ENCODE measurements around the gene UVRAG. TPM values are rescaled to one million over a fixed set of nuclear protein-coding genes. Genes with fewer than 3 reads are reported as not detected.

Gene UVRAG
- total RNA-seq, 1 donor = 28.2 TPM

- TF ChIP-seq CTCF (IDR thresholded peaks at IDR 0.05; ENCODE audit: extremely low read depth, low read depth, low read length) = no peak
- Histone ChIP-seq H3K9me3 (ENCODE audit: low read depth, low read length) (no peaks in the 10 kb centered on the region), H3K27ac (ENCODE audit: low read depth, low read length) (no peak overlapping the region), H3K79me2 (ENCODE audit: insufficient read depth, low read length) (peaks cover 13% of the 10 kb centered on the region), H4K20me1 (ENCODE audit: insufficient read depth, low read length) (no peaks in the 10 kb centered on the region), H2AFZ (ENCODE audit: low read length) (no peak overlapping the region), H3K4me1 (ENCODE audit: insufficient read depth, low read length) (peaks cover 15% of the 10 kb centered on the region), H3K36me3 (ENCODE audit: insufficient read depth, low read length) (no peaks in the 10 kb centered on the region), H3K27me3 (ENCODE audit: insufficient read depth, low read length) (no peaks in the 10 kb centered on the region), H3K4me3 (ENCODE audit: insufficient read depth, low read length) (no peak overlapping the region), H3K4me2 (ENCODE audit: insufficient read depth, low read length) (peak overlapping the region; percentile 50)
- no peak for DNase-seq (ENCODE audit: insufficient read length, low spot score, missing footprints)
These were observed 43.6 kb downstream of the UVRAG start for GRCh38 chr11:75858613-75859012.

- H2AFZ ChIP-seq (ENCODE audit: low read length) = no peak overlapping the region
These were observed 44.6 kb downstream of the UVRAG start for GRCh38 chr11:75859614-75860013.

GRCh38 chr11:75862437-75862836 lies 47.4 kb downstream of the UVRAG start:
- no peak for DNase-seq (ENCODE audit: insufficient read length, low spot score, missing footprints)
- Histone ChIP-seq H3K4me3 (ENCODE audit: insufficient read depth, low read length) (no peak overlapping the region), H3K27me3 (ENCODE audit: insufficient read depth, low read length) (no peaks in the 10 kb centered on the region), H3K9me3 (ENCODE audit: low read depth, low read length) (no peaks in the 10 kb centered on the region), H3K79me2 (ENCODE audit: insufficient read depth, low read length) (peaks cover 3% of the 10 kb centered on the region), H3K36me3 (ENCODE audit: insufficient read depth, low read length) (no peaks in the 10 kb centered on the region), H3K4me2 (ENCODE audit: insufficient read depth, low read length) (no peak overlapping the region), H3K27ac (ENCODE audit: low read depth, low read length) (no peak overlapping the region), H3K4me1 (ENCODE audit: insufficient read depth, low read length) (peaks cover 15% of the 10 kb centered on the region), H4K20me1 (ENCODE audit: insufficient read depth, low read length) (no peaks in the 10 kb centered on the region), H2AFZ (ENCODE audit: low read length) (no peak overlapping the region)
- no peak for TF ChIP-seq CTCF (IDR thresholded peaks at IDR 0.05; ENCODE audit: extremely low read depth, low read depth, low read length)

More at GRCh38 chr11:75859614-75860013, 44.6 kb downstream of the UVRAG start:
- Histone ChIP-seq H3K79me2 (ENCODE audit: insufficient read depth, low read length) (peaks cover 13% of the 10 kb centered on the region), H3K36me3 (ENCODE audit: insufficient read depth, low read length) (no peaks in the 10 kb centered on the region), H3K9me3 (ENCODE audit: low read depth, low read length) (no peaks in the 10 kb centered on the region), H3K4me2 (ENCODE audit: insufficient read depth, low read length) (no peak overlapping the region), H3K4me3 (ENCODE audit: insufficient read depth, low read length) (no peak overlapping the region), H3K27me3 (ENCODE audit: insufficient read depth, low read length) (no peaks in the 10 kb centered on the region), H3K27ac (ENCODE audit: low read depth, low read length) (no peak overlapping the region), H3K4me1 (ENCODE audit: insufficient read depth, low read length) (peaks cover 15% of the 10 kb centered on the region), H4K20me1 (ENCODE audit: insufficient read depth, low read length) (no peaks in the 10 kb centered on the region)
- TF ChIP-seq CTCF (IDR thresholded peaks at IDR 0.05; ENCODE audit: extremely low read depth, low read depth, low read length) = no peak
- no peak for DNase-seq (ENCODE audit: insufficient read length, low spot score, missing footprints)

GRCh38 chr11:75867778-75868374 lies 52.9 kb downstream of the UVRAG start:
- peak; percentile 73 for TF ChIP-seq CTCF (IDR thresholded peaks at IDR 0.05; ENCODE audit: extremely low read depth, low read depth, low read length)
- H3K36me3 ChIP-seq (ENCODE audit: insufficient read depth, low read length) = no peaks in the 10 kb centered on the region
- H2AFZ ChIP-seq (ENCODE audit: low read length) = no peak overlapping the region
- no peak for DNase-seq (ENCODE audit: insufficient read length, low spot score, missing footprints)
- no peaks in the 10 kb centered on the region for H3K4me1 ChIP-seq (ENCODE audit: insufficient read depth, low read length)
- peaks cover 5% of the 10 kb centered on the region for H3K79me2 ChIP-seq (ENCODE audit: insufficient read depth, low read length)
- no peak overlapping the region for H3K4me3 ChIP-seq (ENCODE audit: insufficient read depth, low read length)
- H4K20me1 ChIP-seq (ENCODE audit: insufficient read depth, low read length) = peaks cover 6% of the 10 kb centered on the region
- no peak overlapping the region for H3K4me2 ChIP-seq (ENCODE audit: insufficient read depth, low read length)
- H3K27ac ChIP-seq (ENCODE audit: low read depth, low read length) = no peak overlapping the region
- no peaks in the 10 kb centered on the region for H3K27me3 ChIP-seq (ENCODE audit: insufficient read depth, low read length)
- no peaks in the 10 kb centered on the region for H3K9me3 ChIP-seq (ENCODE audit: low read depth, low read length)

All from osteoblast (primary cell).